Osteocyte (in vitro differentiated cells): Measurements from ENCODE around the gene GMCL1. TPM values are rescaled to one million over a fixed set of nuclear protein-coding genes. Genes with fewer than 3 reads are reported as not detected.

ENCODE experiments used
- DNase-seq: peaks from one replicate; pipeline ENCODE4 v3.0.0; 2021; ENCODE audit warnings: mixed read lengths; ENCODE audit not compliant: unreplicated experiment; ENCODE audit errors: extremely low spot score
- H3K27ac Mint-ChIP-seq: one replicate; pipeline ENCODE4 v1.8.0; 2021; ENCODE audit warnings: mild to moderate bottlenecking, mixed read lengths; ENCODE audit not compliant: unreplicated experiment
- H3K27me3 Mint-ChIP-seq: one replicate; pipeline ENCODE4 v1.8.0; 2021; ENCODE audit warnings: mixed read lengths; ENCODE audit not compliant: unreplicated experiment
- H3K36me3 Mint-ChIP-seq: one replicate; pipeline ENCODE4 v1.8.0; 2021; ENCODE audit warnings: mixed read lengths; ENCODE audit not compliant: unreplicated experiment
- H3K4me1 Mint-ChIP-seq: one replicate; pipeline ENCODE4 v1.8.0; 2021; ENCODE audit warnings: mixed read lengths; ENCODE audit not compliant: unreplicated experiment
- H3K4me3 Mint-ChIP-seq: one replicate; pipeline ENCODE4 v1.8.0; 2021; ENCODE audit warnings: mild to moderate bottlenecking, moderate library complexity, mixed read lengths; ENCODE audit not compliant: unreplicated experiment
- H3K9me3 Mint-ChIP-seq: one replicate; pipeline ENCODE4 v1.8.0; 2021; ENCODE audit warnings: mixed read lengths; ENCODE audit not compliant: unreplicated experiment
- total RNA-seq: library from RNA; stranded (reverse); gene quantifications from 2 replicates; pipeline ENCODE4 v1.2.1, GENCODE V29; 2021
- TF ChIP-seq, protein P1 (sequence below): fragments of 200-600 bp; sonication (generic); IDR thresholded peaks from 2 replicates; pipeline ENCODE4 v1.5.0; 2021; ENCODE audit warnings: antibody characterized with exemption, mild to moderate bottlenecking, moderate library complexity

GMCL1 gene
- total RNA-seq, 1 donor from 2014 or later, result 16.1 TPM

DNA sequence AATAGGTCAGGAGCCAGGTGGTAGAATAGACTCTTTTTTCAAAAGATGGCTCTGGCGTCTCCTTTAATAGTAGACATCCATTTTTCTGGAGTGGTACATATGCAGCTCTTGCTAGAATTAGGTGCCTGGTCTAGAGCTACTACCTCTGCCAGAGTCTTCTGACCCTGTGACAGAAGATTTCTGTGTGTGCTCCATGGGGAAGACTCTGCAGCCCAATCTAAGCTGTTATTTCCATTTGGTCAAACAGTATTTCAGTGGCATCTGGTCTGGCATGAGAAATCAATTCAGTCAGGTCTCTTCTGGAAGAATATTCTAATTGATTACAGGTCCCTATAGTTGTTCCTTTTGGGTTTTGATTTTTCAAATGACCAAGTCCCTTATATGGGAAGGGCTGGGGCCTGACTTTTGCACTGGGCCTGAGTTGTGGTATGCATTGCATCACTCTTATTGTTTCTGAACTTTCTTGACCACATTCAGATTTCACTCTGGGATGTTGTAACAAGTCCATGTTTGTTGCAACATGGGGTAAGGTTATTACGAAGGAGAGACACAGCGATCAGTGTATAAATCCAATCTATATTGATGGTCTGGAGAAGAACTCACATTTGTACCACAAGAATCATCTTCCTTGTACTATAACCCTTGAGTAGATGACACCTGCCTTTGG is 97.5 kb downstream of the GMCL1 start:
- DNase-seq, result no peak
- no peaks in the 10 kb centered on the region for H3K27me3 Mint-ChIP-seq
- no peak overlapping the region for H3K27ac Mint-ChIP-seq
- H3K9me3 Mint-ChIP-seq, result no peaks in the 10 kb centered on the region
- no peak overlapping the region for H3K4me3 Mint-ChIP-seq
- TF ChIP-seq, protein P1, sequence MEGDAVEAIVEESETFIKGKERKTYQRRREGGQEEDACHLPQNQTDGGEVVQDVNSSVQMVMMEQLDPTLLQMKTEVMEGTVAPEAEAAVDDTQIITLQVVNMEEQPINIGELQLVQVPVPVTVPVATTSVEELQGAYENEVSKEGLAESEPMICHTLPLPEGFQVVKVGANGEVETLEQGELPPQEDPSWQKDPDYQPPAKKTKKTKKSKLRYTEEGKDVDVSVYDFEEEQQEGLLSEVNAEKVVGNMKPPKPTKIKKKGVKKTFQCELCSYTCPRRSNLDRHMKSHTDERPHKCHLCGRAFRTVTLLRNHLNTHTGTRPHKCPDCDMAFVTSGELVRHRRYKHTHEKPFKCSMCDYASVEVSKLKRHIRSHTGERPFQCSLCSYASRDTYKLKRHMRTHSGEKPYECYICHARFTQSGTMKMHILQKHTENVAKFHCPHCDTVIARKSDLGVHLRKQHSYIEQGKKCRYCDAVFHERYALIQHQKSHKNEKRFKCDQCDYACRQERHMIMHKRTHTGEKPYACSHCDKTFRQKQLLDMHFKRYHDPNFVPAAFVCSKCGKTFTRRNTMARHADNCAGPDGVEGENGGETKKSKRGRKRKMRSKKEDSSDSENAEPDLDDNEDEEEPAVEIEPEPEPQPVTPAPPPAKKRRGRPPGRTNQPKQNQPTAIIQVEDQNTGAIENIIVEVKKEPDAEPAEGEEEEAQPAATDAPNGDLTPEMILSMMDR, result no peak
- peaks cover 4% of the 10 kb centered on the region for H3K36me3 Mint-ChIP-seq
- peaks cover under 1% of the 10 kb centered on the region for H3K4me1 Mint-ChIP-seq

Other genes starting within 250 kb of the GMCL1 start
- 66.0 and 75.0 TPM in 2 replicates for gene AAK1, start 185.9 kb upstream of the GMCL1 start, total RNA-seq
- gene ANXA4, start 87.5 kb upstream of the GMCL1 start, total RNA-seq, result 76.6 and 81.5 TPM in 2 replicates
- 49.2 and 51.8 TPM in 2 replicates for gene SNRNP27, start 64.3 kb downstream of the GMCL1 start, total RNA-seq
- gene MXD1, start 85.4 kb downstream of the GMCL1 start, total RNA-seq, result 7.9 and 8.2 TPM in 2 replicates
- gene ASPRV1, start 132.0 kb downstream of the GMCL1 start, total RNA-seq, result 0.52 and 0.75 TPM in 2 replicates